Stimulated activated CD4-positive, alpha-beta T cell treated with anti-CD3 and anti-CD28 coated beads, Interleukin-4, amount 100 ng/mL, for 1 hour (primary cell): ENCODE measurements around the gene C1GALT1.
"Not testable (repeated sequence)": the region's sequence is repeated elsewhere in the genome, so short reads cannot be mapped to it uniquely, and the experiment has no call there.

Source experiments
- DNase-seq: peaks from one replicate; pipeline ENCODE4 v3.0.0-alpha.2; 2020

The C1GALT1 gene

DNA sequence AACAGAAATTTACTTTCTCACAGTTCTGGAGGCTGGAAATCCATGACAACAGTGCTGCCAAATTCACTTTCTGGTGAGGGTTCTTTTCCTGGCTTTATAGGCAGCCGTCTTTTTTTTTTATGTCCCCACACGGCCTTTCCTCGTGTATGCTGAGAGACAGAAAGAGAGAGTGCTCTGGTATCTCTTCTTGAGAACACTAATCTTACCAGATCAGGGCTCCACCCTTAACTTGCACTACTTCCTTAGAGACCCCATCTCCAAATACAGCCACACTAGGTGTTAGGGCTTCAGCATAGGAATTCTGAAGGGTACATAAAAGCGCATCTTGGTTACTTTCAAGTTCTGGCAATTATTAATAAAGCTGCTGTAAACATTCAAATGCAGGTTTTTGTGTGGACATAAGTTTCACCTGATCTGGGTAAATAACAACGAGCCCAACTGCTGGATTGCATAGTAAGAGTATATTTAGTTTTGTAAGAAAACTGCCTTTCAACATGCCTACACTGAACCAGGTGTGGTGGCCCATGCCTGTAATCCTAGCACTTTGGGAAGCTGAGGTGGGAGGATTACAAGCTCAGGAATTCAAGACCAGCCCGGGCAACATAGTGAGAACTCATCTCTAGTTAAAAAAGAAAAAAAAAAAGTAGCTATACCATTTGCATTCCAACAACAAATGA, 8.2 kb upstream of the C1GALT1 start:
- no peak for DNase-seq

GRCh38 chr7:7175075-7175695, 7.2 kb upstream of the C1GALT1 start:
- no peak for DNase-seq

DNA sequence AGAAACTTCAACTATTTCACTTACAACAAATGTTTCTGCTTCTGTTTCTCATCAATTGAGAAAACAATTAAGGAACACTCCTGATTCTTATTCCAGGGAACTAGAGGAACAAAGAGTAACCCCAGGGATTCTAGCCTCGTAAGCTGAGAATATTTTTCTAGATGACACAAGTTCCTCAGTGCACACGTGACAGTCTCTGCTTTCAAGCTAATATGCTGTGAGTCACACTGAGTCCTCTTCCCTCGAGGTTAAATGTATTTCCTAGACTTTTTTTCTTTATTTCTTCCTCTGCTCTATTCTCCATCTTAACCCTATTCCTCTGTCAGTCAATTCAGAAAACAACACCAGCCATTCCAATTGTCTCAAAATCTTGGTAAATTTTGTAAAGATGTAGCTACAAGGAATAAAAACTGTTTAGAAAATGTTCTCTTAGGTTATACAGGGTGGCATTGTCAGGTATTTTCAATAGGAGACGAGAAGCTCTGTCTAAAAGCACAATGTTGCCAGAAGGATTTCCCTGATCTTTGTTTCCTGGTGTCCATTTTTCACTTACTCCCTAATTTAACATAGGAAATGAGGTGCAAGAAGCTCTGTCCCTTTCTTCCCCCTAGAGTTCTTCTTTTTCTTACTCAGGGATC, 5.8 kb upstream of the C1GALT1 start:
- DNase-seq: no peak

DNA sequence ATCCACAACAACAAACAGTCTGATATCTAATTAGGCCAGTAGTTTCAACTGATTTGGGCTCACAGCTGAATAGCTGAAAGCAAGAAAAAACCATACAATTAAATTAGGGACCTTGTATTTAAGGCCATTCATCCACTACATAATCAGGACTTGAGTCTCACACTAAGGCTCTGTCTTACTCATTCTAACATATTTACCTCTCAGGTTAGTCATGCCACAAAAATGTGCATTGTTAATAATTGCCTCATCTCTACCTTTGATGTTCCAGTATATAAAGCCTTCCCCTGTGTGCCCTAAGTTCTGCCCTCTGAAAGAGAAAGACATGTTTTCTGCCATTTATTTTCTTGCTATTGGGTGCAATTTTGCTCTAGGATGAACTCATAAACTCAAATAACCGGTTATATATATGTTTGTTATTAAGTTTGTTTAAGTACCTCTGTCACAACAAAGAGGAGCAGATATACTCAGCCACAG, 5.3 kb upstream of the C1GALT1 start:
- no peak for DNase-seq

DNA sequence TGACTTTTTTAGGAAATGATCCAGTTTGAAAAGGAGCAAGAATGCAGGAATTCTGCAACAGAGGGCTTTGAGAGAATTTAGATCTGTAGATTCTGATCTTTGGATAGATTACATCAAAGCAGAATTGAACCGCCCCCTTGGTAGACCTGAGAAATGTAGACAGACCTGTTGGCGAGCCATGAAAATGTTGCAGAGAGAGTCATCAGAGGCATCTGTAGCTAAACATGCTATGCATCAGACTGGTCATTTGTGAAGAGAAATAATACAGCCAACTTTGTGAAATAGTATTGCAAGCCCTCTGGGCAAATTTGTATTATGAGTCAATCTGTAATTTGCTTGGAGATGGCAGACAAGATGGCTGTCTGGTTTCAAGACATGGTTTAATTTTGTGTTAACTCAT, 4.3 kb upstream of the C1GALT1 start:
- DNase-seq: no peak

DNA sequence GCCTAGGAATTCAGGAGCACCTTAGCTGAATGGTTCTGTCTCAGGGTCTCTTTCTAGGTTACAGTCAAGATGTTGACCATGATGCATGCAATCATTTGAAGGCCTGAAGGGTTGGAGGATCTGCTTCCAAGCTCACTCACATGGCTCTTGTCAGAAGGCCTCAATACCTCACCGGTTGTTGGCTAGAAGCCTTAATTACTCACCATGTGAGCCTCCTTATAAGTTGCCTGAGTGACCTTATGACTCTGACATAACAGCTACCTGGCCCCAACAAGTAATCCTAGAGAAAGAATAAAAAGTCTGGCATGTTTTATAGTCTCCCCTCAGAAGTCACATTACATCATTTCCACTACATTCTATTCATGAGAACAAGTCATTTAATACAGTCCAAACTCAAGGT, 3.4 kb upstream of the C1GALT1 start:
- DNase-seq: no peak

GRCh38 chr7:7180725-7181449, 1.5 kb upstream of the C1GALT1 start:
- no peak for DNase-seq

GRCh38 chr7:7181519-7182155, 707 bp upstream of the C1GALT1 start:
- peak; percentile 29 for DNase-seq

GRCh38 chr7:7183061-7183837, 905 bp downstream of the C1GALT1 start:
- DNase-seq: peak; percentile 36

- no peak for DNase-seq
Observed at GRCh38 chr7:7183838-7184463, 1.6 kb downstream of the C1GALT1 start.

DNA sequence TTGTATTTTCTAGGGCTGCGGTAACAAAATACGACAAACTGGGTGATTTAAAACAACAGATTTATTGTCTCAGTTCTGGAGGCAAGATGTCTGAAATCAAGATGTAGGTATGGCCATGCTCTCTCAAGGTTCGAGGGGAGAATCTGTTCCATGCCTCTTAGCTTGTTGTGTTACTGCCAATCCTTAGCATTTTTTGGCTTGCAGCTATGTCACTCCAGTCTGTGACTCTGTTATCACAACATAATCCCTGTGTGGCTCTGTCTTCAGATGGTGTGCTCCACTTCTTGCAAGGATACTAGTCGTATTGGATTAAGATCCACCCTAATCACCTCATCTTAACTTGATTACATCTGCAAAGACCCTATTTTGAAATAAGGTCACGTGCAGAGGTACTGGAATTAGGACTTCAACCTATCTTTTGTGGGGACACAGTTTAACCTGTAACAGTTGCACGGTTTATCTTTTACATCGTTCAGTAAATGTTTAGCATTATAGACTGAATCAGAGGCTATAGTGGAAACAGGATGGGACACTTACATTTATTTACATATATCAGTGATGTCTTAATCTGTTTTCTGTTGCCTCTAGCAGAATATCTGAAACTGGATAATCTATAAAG, 3.1 kb downstream of the C1GALT1 start:
- DNase-seq: no peak

GRCh38 chr7:7188091-7188490, 5.7 kb downstream of the C1GALT1 start:
- no peak for DNase-seq

GRCh38 chr7:7188742-7189141, 6.4 kb downstream of the C1GALT1 start:
- no peak for DNase-seq

GRCh38 chr7:7190142-7190541, 7.8 kb downstream of the C1GALT1 start:
- DNase-seq: no peak

DNA sequence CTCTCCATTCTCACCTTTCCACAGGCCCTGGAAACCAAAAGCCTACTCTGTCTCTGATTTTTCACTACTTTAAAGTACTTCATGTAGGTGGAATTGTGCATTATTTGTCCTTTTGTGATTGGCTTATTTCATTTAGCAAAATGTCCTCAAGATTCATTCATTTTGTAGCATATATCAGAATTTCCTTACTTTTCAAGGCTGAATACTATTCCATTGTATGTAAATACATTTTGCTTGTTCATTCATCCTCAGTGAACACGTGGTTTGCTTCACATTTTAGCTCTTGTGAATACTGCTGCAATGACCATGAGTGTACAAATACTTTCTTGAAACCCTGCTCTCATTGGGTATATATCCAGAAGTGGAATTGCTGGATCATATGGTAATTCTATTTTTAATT, 8.8 kb downstream of the C1GALT1 start:
- no peak for DNase-seq

- DNase-seq: not testable (repeated sequence)
Observed at GRCh38 chr7:7192798-7193788, 10.7 kb downstream of the C1GALT1 start.

- DNase-seq: not testable (repeated sequence)
Observed at GRCh38 chr7:7199592-7199991, 17.2 kb downstream of the C1GALT1 start.

- not testable (repeated sequence) for DNase-seq
Observed at GRCh38 chr7:7200255-7200654, 17.9 kb downstream of the C1GALT1 start.

DNA sequence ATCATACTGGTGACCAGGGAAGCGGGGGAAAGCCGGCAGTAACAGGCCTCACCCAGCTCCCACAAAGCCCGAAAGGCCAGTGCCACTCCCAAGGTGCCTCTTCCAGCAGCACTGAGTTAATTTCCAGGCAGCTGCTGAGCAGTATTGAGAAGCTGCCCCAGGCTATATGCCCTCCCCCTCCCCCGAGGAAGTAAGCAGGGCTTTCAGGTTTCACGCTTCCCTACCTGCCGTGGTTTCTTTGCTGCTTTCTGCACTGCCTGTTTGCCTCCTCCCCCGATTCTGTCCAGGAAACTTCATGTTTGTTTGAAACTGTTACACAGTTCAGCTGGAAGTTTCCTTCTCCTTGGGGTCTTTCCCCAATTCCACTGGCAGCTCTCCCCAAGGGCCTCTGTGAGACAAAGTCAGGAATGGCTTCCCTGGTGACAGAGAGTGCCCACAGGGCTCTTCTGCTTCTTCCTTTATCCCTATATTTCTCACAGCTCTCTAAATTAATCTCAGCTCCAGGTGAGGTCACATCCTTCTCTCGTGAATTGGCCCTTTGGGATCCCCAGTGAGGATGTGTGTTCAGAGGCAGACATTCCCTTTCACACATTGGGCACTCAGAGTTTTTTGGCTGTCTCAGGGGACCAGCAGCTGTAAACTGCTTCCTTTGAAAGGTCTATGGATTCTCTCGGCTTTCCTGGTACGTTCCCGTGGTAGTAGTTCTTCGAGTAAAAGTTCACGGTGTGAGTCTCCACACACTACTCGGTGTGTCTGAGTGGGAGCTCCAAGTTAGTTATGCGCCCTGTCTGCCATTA, 19.4 kb downstream of the C1GALT1 start:
- peak; percentile 29 for DNase-seq
